B cell (primary cell): ENCODE measurements around the gene CALM3.

Source experiments
- CTCF ChIP-seq: fragments of 200-600 bp; IDR thresholded peaks from one replicate; pipeline ENCODE4 v1.8.0; 2022; ENCODE audit warnings: antibody characterized with exemption, mild to moderate bottlenecking
- EZH2 ChIP-seq: IDR thresholded peaks from 2 replicates; pipeline ENCODE4 v1.6.1; 2012; ENCODE audit warnings: borderline replicate concordance, low read depth, mild to moderate bottlenecking, moderate library complexity, low read length; ENCODE audit not compliant: insufficient read depth, poor library complexity, severe bottlenecking

GRCh38 chr19:46635920-46636761 lies 35.0 kb downstream of the CALM3 start, which contains the start of gene GNG8:
- TF ChIP-seq CTCF, result no peak
- no peak for TF ChIP-seq EZH2
